Stimulated activated CD8-positive, alpha-beta memory T cell treated with anti-CD3 and anti-CD28 coated beads, Interleukin-7, amount 100 ng/mL, for 1 hour (primary cell): ENCODE measurements around the gene SOX4.

Source experiments
- DNase-seq, 2 donors: peaks; one replicate each; pipeline ENCODE4 v3.0.0-alpha.2; 2020; ENCODE audit warnings: low read depth in 2 of 2

The SOX4 gene

GRCh38 chr6:21593927-21594415 is 420 bp downstream of the SOX4 start:
- DNase-seq = no peak

- DNase-seq = no peak
Measured at GRCh38 chr6:21594416-21595281, 1.1 kb downstream of the SOX4 start.

- DNase-seq = no peak
Measured at GRCh38 chr6:21595285-21596144, 2.0 kb downstream of the SOX4 start.

- DNase-seq = no peak
Measured at GRCh38 chr6:21596145-21596948, 2.8 kb downstream of the SOX4 start.

GRCh38 chr6:21596949-21597682 is 3.6 kb downstream of the SOX4 start:
- DNase-seq = no peak

GRCh38 chr6:21597801-21598673 is 4.5 kb downstream of the SOX4 start:
- no peak for DNase-seq

- no peak for DNase-seq
Measured at GRCh38 chr6:21598674-21599023, 5.1 kb downstream of the SOX4 start.

GRCh38 chr6:21599051-21599696 is 5.6 kb downstream of the SOX4 start:
- DNase-seq = no peak

- DNase-seq = no peak
Measured at GRCh38 chr6:21601339-21601923, 7.9 kb downstream of the SOX4 start.

- DNase-seq = no peak
Measured at GRCh38 chr6:21601932-21602390, 8.4 kb downstream of the SOX4 start.

GRCh38 chr6:21603082-21603952 is 9.8 kb downstream of the SOX4 start:
- DNase-seq = no peak

GRCh38 chr6:21604081-21604480 is 10.5 kb downstream of the SOX4 start:
- DNase-seq = no peak

- DNase-seq = no peak
Measured at GRCh38 chr6:21605166-21605565, 11.6 kb downstream of the SOX4 start.

- DNase-seq = no peak
Measured at GRCh38 chr6:21608601-21609000, 15.1 kb downstream of the SOX4 start.

- no peak for DNase-seq
Measured at GRCh38 chr6:21609881-21610329, 16.4 kb downstream of the SOX4 start.

GRCh38 chr6:21610341-21610740 is 16.8 kb downstream of the SOX4 start:
- DNase-seq = no peak

- DNase-seq = no peak
Measured at GRCh38 chr6:21611485-21611884, 17.9 kb downstream of the SOX4 start.
